SK-N-SH (cell line): Measurements from ENCODE around the gene JPH2. TPM values are rescaled to one million over a fixed set of nuclear protein-coding genes. Genes with fewer than 3 reads are reported as not detected.

Source experiments
- CTCF ChIA-PET: fragments of 300-600, 350-600 bp; formaldehyde crosslinking; extraction: SDS; loops from one replicate; lab custom pipeline; 2021; lab: Yijun Ruan, JAX
- POLR2A ChIA-PET: fragments of 350-600 bp; sonication (Branson Sonifier 250); formaldehyde crosslinking; extraction: SDS; loops from one replicate; lab custom pipeline; 2020; ENCODE audit warnings: antibody characterized with exemption, inconsistent platforms; lab: Yijun Ruan, JAX
- DNase-seq: peaks from one replicate; pipeline ENCODE4 v3.0.0; 2012
- H2AFZ ChIP-seq: fragments of 200-600 bp; sonication (generic); 2 replicates; pipeline ENCODE4 v1.8.1; 2016; ENCODE audit warnings: antibody characterized with exemption, mild to moderate bottlenecking, low read depth
- H3F3A ChIP-seq: fragments of 200-600 bp; sonication (generic); replicated peaks from 2 replicates; pipeline ENCODE3; 2016; ENCODE audit warnings: antibody characterized with exemption, mild to moderate bottlenecking; ENCODE audit not compliant: insufficient read depth
- H3K27ac ChIP-seq, 2 experiments: fragments of 200-500 bp in 1 of 2; fragments of 200-600 bp in 1 of 2; sonication (Bioruptor generic) in 1 of 2; sonication (generic), shearing (Covaris generic) in 1 of 2; 2 replicates each; pipeline versions ENCODE4 v1.5.1 to v1.6.1; 2014 to 2016; ENCODE audit warnings: low read depth in 2 of 2, inconsistent platforms in 1 of 2, low read length in 1 of 2, mild to moderate bottlenecking in 1 of 2, mixed read lengths in 1 of 2
- H3K27me3 ChIP-seq: fragments of 200-600 bp; sonication (generic), shearing (Covaris generic); 2 replicates; pipeline ENCODE4 v1.6.1; 2016; ENCODE audit warnings: mixed run types; ENCODE audit not compliant: insufficient read depth
- H3K36me3 ChIP-seq, 2 experiments: fragments of 200-500 bp in 1 of 2; fragments of 200-600 bp in 1 of 2; sonication (Bioruptor generic) in 1 of 2; sonication (generic) in 1 of 2; replicated peaks in 1 of 2; 2 replicates each; pipeline versions ENCODE3 to v1.5.1; 2014 to 2016; ENCODE audit warnings: low read length in 1 of 2, mild to moderate bottlenecking in 1 of 2; ENCODE audit not compliant: insufficient read depth in 2 of 2, control insufficient read depth in 1 of 2
- H3K4me1 ChIP-seq, 2 experiments: fragments of 200-500 bp in 1 of 2; fragments of 200-600 bp in 1 of 2; sonication (Bioruptor generic) in 1 of 2; sonication (generic), shearing (Covaris generic) in 1 of 2; 2 replicates each; pipeline versions ENCODE4 v1.5.1 to v1.6.1; 2014 to 2016; ENCODE audit warnings: low read depth in 1 of 2, low read length in 1 of 2, mixed run types in 1 of 2; ENCODE audit not compliant: insufficient read depth in 2 of 2, control insufficient read depth in 1 of 2
- H3K4me2 ChIP-seq: fragments of 200-600 bp; sonication (generic), shearing (Covaris generic); 2 replicates; pipeline ENCODE4 v1.6.1; 2017; ENCODE audit warnings: mixed run types
- H3K4me3 ChIP-seq, 2 experiments: fragments of 200-500 bp in 1 of 2; fragments of 200-600 bp in 1 of 2; sonication (Bioruptor generic) in 1 of 2; sonication (generic), shearing (Covaris generic) in 1 of 2; 2 replicates each; pipeline versions ENCODE4 v1.5.1 to v1.8.1; 2014 to 2016; ENCODE audit warnings: low read depth in 2 of 2, inconsistent platforms in 1 of 2, low read length in 1 of 2, mild to moderate bottlenecking in 1 of 2, mixed read lengths in 1 of 2, moderate library complexity in 1 of 2
- H3K79me2 ChIP-seq: fragments of 200-600 bp; sonication (generic); 2 replicates; pipeline ENCODE4 v1.8.1; 2017; ENCODE audit warnings: mild to moderate bottlenecking; ENCODE audit not compliant: insufficient read depth
- H3K9ac ChIP-seq: fragments of 200-600 bp; sonication (generic); 2 replicates; pipeline ENCODE4 v1.6.1; 2017; ENCODE audit warnings: mixed run types
- H3K9me2 ChIP-seq: fragments of 200-600 bp; sonication (generic); 2 replicates; pipeline ENCODE4 v1.6.1; 2017; ENCODE audit warnings: mixed run types
- H3K9me3 ChIP-seq: fragments of 200-600 bp; sonication (generic); 2 replicates; pipeline ENCODE4 v1.6.1; 2017; ENCODE audit warnings: mixed run types, mild to moderate bottlenecking, moderate library complexity
- H4K20me1 ChIP-seq: fragments of 200-600 bp; sonication (generic); 2 replicates; pipeline ENCODE4 v1.6.1; 2017; ENCODE audit warnings: mild to moderate bottlenecking, mixed run types; ENCODE audit not compliant: insufficient read depth
- ELF1 ChIP-seq: IDR thresholded peaks from 2 replicates; pipeline ENCODE4 v1.4.0; 2012
- FOSL2 ChIP-seq: IDR thresholded peaks from 2 replicates; pipeline ENCODE4 v1.4.0; 2012; ENCODE audit warnings: low read depth, mild to moderate bottlenecking, moderate library complexity, borderline replicate concordance
- FOXM1 ChIP-seq: IDR thresholded peaks from 2 replicates; pipeline ENCODE4 v1.4.0; 2012; ENCODE audit warnings: low read depth, mild to moderate bottlenecking
- JUND ChIP-seq: IDR thresholded peaks from 2 replicates; pipeline ENCODE4 v1.4.0; 2012
- MEF2A ChIP-seq: IDR thresholded peaks from 2 replicates; pipeline ENCODE4 v1.4.0; 2012; ENCODE audit warnings: low read depth, borderline replicate concordance
- NFIC ChIP-seq: IDR thresholded peaks from 2 replicates; pipeline ENCODE4 v1.4.0; 2012; ENCODE audit warnings: borderline replicate concordance
- POLR2AphosphoS5 ChIP-seq: IDR thresholded peaks from 2 replicates; pipeline ENCODE4 v1.6.1; 2012; ENCODE audit warnings: low read depth, low read length
- RCOR1 ChIP-seq: fragments of 150-350 bp; IDR thresholded peaks from 2 replicates; pipeline ENCODE4 v1.6.1; 2017; ENCODE audit warnings: antibody characterized with exemption, low read length
- SIN3A ChIP-seq: IDR thresholded peaks from 2 replicates; pipeline ENCODE4 v1.6.1; 2012; ENCODE audit warnings: low read depth, mild to moderate bottlenecking, low read length, moderate library complexity, borderline replicate concordance
- TAF1 ChIP-seq: IDR thresholded peaks from 2 replicates; pipeline ENCODE4 v1.6.1; 2012; ENCODE audit warnings: low read depth, mild to moderate bottlenecking, low read length, moderate library complexity, borderline replicate concordance
- TEAD4 ChIP-seq: IDR thresholded peaks from 2 replicates; pipeline ENCODE4 v1.4.0; 2012; ENCODE audit warnings: mild to moderate bottlenecking, borderline replicate concordance; ENCODE audit not compliant: insufficient read depth
- YY1 ChIP-seq: IDR thresholded peaks from 2 replicates; pipeline ENCODE4 v1.4.0; 2012; ENCODE audit warnings: low read depth, mild to moderate bottlenecking
- WGBS: methylation state at CpG from one replicate; pipeline ENCODE4 v1.1.6; 2017; ENCODE audit warnings: low lambda C conversion rate; 5-methylcytosine and 5-hydroxymethylcytosine counted together
- polyA plus RNA-seq, 3 experiments: library from polyadenylated mRNA; depleted of rRNA; stranded (reverse); fragments of >200 nt; gene quantifications; 2 replicates each; pipeline ENCODE4 v1.2.3, GENCODE V29; 2012
- TF ChIP-seq, protein P1 (sequence below): IDR thresholded peaks from 2 replicates; pipeline ENCODE4 v1.4.0; 2012; ENCODE audit warnings: low read depth, borderline replicate concordance
- TF ChIP-seq, protein P2 (sequence below): IDR thresholded peaks from 2 replicates; pipeline ENCODE4 v1.4.0; 2012; ENCODE audit warnings: low read depth
- TF ChIP-seq, protein P3 (sequence below): fragments of 200-600 bp; sonication (generic); IDR thresholded peaks from 2 replicates; pipeline ENCODE4 v1.6.1; 2017; ENCODE audit warnings: antibody characterized with exemption, mild to moderate bottlenecking, moderate library complexity

JPH2 gene
- polyA plus RNA-seq, 1 of the 3 experiments (the other 2 are of a cell fraction) = 0.67 TPM

DNA sequence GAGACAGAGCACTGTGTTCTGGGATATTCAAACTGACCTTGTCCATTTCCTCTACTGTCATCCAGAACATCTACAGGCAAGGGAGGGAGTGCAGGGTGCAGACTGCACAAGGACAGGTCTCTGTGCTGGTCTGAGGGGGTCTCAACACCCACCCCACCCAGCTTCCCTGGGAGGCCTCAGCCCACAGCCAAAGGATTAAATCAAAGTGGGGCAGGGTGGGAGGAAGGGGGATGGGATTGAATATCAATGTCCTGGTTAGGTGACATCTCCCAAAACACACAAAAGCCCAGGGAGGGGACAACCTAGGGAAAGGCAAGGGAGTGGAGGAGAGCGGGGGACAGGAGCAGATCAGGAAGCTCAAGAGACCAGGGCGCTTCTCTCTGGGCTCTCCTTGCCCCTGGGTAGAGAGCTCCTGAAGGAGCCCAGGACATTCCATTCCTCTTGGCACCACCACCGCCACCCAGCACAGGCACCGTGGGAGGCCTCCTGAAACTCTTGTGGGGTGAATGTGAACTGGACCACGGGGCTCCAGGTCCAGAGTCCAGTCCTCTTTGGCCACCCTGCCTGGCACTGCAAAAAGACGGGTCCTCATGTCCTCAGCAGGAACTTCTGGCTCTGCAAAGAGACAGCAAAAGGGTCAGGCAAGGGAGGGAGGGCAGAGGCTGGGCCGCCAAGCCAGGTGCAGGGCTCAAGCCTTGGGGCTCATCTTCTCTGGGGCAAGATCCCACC lies 73.9 kb downstream of the JPH2 start:
- Histone ChIP-seq H3K9me2 (no peaks in the 10 kb centered on the region), H3K4me3 (no peak overlapping the region), H3K9me3 (no peaks in the 10 kb centered on the region), H3K27me3 (no peaks in the 10 kb centered on the region), H3K9ac (no peak overlapping the region), H3K4me2 (no peak overlapping the region), H3F3A (no peaks in the 10 kb centered on the region), H2AFZ (no peak overlapping the region), H3K27ac (no peak overlapping the region), H3K36me3 (no peaks in the 10 kb centered on the region), H4K20me1 (no peaks in the 10 kb centered on the region), H3K79me2 (no peaks in the 10 kb centered on the region), H3K4me1 (no peaks in the 10 kb centered on the region; a peak in 2 of 4 replicates)
- POLR2A ChIA-PET = no interaction called here
- CTCF ChIA-PET = interaction anchor here (0.8 to 23.6 kb wide), 6 partner anchors 33 to 364 kb away, joined by 3 to 618 read pairs (median 3); partner anchors contain the start of genes FITM2 and JPH2
- no peak for TF ChIP-seq RCOR1
- TF ChIP-seq, protein P1, sequence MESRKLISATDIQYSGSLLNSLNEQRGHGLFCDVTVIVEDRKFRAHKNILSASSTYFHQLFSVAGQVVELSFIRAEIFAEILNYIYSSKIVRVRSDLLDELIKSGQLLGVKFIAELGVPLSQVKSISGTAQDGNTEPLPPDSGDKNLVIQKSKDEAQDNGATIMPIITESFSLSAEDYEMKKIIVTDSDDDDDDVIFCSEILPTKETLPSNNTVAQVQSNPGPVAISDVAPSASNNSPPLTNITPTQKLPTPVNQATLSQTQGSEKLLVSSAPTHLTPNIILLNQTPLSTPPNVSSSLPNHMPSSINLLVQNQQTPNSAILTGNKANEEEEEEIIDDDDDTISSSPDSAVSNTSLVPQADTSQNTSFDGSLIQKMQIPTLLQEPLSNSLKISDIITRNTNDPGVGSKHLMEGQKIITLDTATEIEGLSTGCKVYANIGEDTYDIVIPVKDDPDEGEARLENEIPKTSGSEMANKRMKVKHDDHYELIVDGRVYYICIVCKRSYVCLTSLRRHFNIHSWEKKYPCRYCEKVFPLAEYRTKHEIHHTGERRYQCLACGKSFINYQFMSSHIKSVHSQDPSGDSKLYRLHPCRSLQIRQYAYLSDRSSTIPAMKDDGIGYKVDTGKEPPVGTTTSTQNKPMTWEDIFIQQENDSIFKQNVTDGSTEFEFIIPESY = no peak
- no peak for TF ChIP-seq FOSL2
- no peak for TF ChIP-seq POLR2AphosphoS5
- TF ChIP-seq FOXM1 = no peak
- TF ChIP-seq, protein P2, sequence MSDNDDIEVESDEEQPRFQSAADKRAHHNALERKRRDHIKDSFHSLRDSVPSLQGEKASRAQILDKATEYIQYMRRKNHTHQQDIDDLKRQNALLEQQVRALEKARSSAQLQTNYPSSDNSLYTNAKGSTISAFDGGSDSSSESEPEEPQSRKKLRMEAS = no peak
- no peak for DNase-seq
- 47% methylated on average over 4 of the region's 7 CpGs for WGBS

DNA sequence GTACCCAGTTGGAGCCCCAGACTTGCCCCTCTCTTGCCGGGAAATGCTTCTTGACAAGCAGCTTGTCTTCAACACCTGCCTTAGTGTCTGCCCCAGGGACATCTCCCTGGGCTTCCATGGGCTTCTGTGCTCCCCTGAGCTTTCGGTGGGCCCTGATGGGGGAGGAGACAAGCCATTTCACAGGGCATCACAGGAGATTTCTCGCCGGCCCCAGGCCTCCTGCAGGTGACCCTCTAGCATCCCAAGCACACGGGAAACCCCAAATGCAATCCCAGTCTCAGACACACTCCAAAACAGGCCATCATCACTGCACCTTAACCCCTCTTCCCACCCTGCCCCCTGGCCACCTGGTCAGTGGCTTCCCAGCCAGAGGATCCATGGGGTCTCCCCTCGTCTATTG lies 74.5 kb downstream of the JPH2 start:
- Histone ChIP-seq H3K27me3 (no peaks in the 10 kb centered on the region), H3K36me3 (no peaks in the 10 kb centered on the region), H3K27ac (no peak overlapping the region), H3F3A (no peaks in the 10 kb centered on the region), H4K20me1 (no peaks in the 10 kb centered on the region), H3K9me2 (no peaks in the 10 kb centered on the region), H3K9me3 (no peaks in the 10 kb centered on the region), H3K9ac (no peak overlapping the region), H3K4me1 (no peaks in the 10 kb centered on the region; a peak in 2 of 4 replicates), H3K4me2 (no peak overlapping the region), H2AFZ (no peak overlapping the region), H3K4me3 (no peak overlapping the region), H3K79me2 (no peaks in the 10 kb centered on the region)
- TF ChIP-seq POLR2AphosphoS5 (no peak), TEAD4 (no peak), NFIC (no peak), ELF1 (no peak), TAF1 (no peak), SIN3A (no peak), RCOR1 (no peak), MEF2A (no peak), YY1 (no peak), JUND (no peak), FOXM1 (no peak)
- TF ChIP-seq, protein P3, sequence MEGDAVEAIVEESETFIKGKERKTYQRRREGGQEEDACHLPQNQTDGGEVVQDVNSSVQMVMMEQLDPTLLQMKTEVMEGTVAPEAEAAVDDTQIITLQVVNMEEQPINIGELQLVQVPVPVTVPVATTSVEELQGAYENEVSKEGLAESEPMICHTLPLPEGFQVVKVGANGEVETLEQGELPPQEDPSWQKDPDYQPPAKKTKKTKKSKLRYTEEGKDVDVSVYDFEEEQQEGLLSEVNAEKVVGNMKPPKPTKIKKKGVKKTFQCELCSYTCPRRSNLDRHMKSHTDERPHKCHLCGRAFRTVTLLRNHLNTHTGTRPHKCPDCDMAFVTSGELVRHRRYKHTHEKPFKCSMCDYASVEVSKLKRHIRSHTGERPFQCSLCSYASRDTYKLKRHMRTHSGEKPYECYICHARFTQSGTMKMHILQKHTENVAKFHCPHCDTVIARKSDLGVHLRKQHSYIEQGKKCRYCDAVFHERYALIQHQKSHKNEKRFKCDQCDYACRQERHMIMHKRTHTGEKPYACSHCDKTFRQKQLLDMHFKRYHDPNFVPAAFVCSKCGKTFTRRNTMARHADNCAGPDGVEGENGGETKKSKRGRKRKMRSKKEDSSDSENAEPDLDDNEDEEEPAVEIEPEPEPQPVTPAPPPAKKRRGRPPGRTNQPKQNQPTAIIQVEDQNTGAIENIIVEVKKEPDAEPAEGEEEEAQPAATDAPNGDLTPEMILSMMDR = no peak
- ChIA-PET CTCF (interaction anchor here (0.8 to 23.6 kb wide), 4 partner anchors 32 to 363 kb away, joined by 3 to 618 read pairs (median 3); partner anchors contain the start of gene JPH2), POLR2A (no interaction called here)
- no peak for DNase-seq
- 75% methylated on average over 5 of the region's 6 CpGs for WGBS
